ENCODE data around the gene EHMT2.

- TF ChIP-seq CTCF (IDR thresholded peaks at IDR 0.05; ENCODE audit: borderline replicate concordance, extremely low read depth, low read length, poor library complexity, severe bottlenecking): no peak
- no peak for TF ChIP-seq EZH2 (IDR thresholded peaks at IDR 0.05; ENCODE audit: borderline replicate concordance, low read depth, low read length, severe bottlenecking)
Observed at GRCh38 chr6:31876357-31876756, 21.1 kb downstream of the EHMT2 start.
